BLaER1 (cell line): ENCODE results near the gene BAZ1A.

Source experiments
- H3K27ac ChIP-seq: shearing (Covaris generic); formaldehyde crosslinking; 2 replicates; pipeline ENCODE4 v1.8.1; 2022
- H3K27me3 ChIP-seq: shearing (Covaris generic); formaldehyde crosslinking; 2 replicates; pipeline ENCODE4 v1.8.1; 2022
- H3K36me3 ChIP-seq: shearing (Covaris generic); formaldehyde crosslinking; 2 replicates; pipeline ENCODE4 v1.8.1; 2022
- H3K4me1 ChIP-seq: shearing (Covaris generic); formaldehyde crosslinking; 2 replicates; pipeline ENCODE4 v1.8.1; 2022
- H3K4me2 ChIP-seq: shearing (Covaris generic); formaldehyde crosslinking; 2 replicates; pipeline ENCODE4 v1.8.1; 2022
- H3K4me3 ChIP-seq: shearing (Covaris generic); formaldehyde crosslinking; 2 replicates; pipeline ENCODE4 v1.8.1; 2022
- H3K9ac ChIP-seq: shearing (Covaris generic); formaldehyde crosslinking; 2 replicates; pipeline ENCODE4 v1.8.1; 2022
- H3K9me3 ChIP-seq: shearing (Covaris generic); formaldehyde crosslinking; 2 replicates; pipeline ENCODE4 v1.8.1; 2022
- H4K20me1 ChIP-seq: shearing (Covaris generic); formaldehyde crosslinking; 2 replicates; pipeline ENCODE4 v1.8.1; 2022
- Cebpa-rat ChIP-seq: shearing (Covaris generic); IDR thresholded peaks from 2 replicates; pipeline ENCODE4 v1.8.1; 2022

The BAZ1A gene

GRCh38 chr14:34785223-34786006 is 89.7 kb downstream of the BAZ1A start:
- Histone ChIP-seq H3K27ac (no peak overlapping the region), H3K27me3 (no peaks in the 10 kb centered on the region), H3K9ac (no peak overlapping the region), H4K20me1 (peaks cover 20% of the 10 kb centered on the region; the same call in 1 of the 2 replicates), H3K4me1 (no peaks in the 10 kb centered on the region), H3K36me3 (peaks cover 90% of the 10 kb centered on the region), H3K4me3 (no peak overlapping the region), H3K4me2 (no peak overlapping the region), H3K9me3 (no peaks in the 10 kb centered on the region)
- TF ChIP-seq Cebpa-rat, result no peak

- Histone ChIP-seq H3K27me3 (no peaks in the 10 kb centered on the region), H3K4me1 (no peaks in the 10 kb centered on the region), H3K27ac (no peak overlapping the region), H3K9me3 (no peaks in the 10 kb centered on the region), H3K9ac (no peak overlapping the region), H3K4me2 (no peak overlapping the region), H4K20me1 (0 out of 2 replicates have a peak, but pooled peaks cover 11% of the 10 kb centered on the region), H3K36me3 (peaks cover 88% of the 10 kb centered on the region), H3K4me3 (no peak overlapping the region)
- no peak for TF ChIP-seq Cebpa-rat
Observed at GRCh38 chr14:34782031-34782430, 93.1 kb downstream of the BAZ1A start.

- H3K4me2 ChIP-seq, result no peak overlapping the region
- no peak overlapping the region for H3K4me3 ChIP-seq
- H3K9me3 ChIP-seq, result no peaks in the 10 kb centered on the region
- H3K27me3 ChIP-seq, result no peaks in the 10 kb centered on the region
- 0 out of 2 replicates have a peak, but pooled peaks cover 11% of the 10 kb centered on the region for H4K20me1 ChIP-seq
- H3K27ac ChIP-seq, result no peak overlapping the region
- TF ChIP-seq Cebpa-rat, result no peak
- H3K36me3 ChIP-seq, result peaks cover 94% of the 10 kb centered on the region
- H3K9ac ChIP-seq, result no peak overlapping the region
- no peaks in the 10 kb centered on the region for H3K4me1 ChIP-seq
Observed at GRCh38 chr14:34781242-34781641, 93.9 kb downstream of the BAZ1A start.

GRCh38 chr14:34780646-34781045 is 94.5 kb downstream of the BAZ1A start:
- 0 out of 2 replicates have a peak, but pooled peaks cover 5% of the 10 kb centered on the region for H4K20me1 ChIP-seq
- H3K4me3 ChIP-seq, result no peak overlapping the region
- no peak overlapping the region for H3K27ac ChIP-seq
- H3K4me2 ChIP-seq, result no peak overlapping the region
- H3K36me3 ChIP-seq, result peaks cover 94% of the 10 kb centered on the region
- TF ChIP-seq Cebpa-rat, result no peak
- no peak overlapping the region for H3K9ac ChIP-seq
- H3K4me1 ChIP-seq, result no peaks in the 10 kb centered on the region
- H3K27me3 ChIP-seq, result no peaks in the 10 kb centered on the region
- H3K9me3 ChIP-seq, result no peaks in the 10 kb centered on the region

- no peak overlapping the region for H3K9ac ChIP-seq
- no peak overlapping the region for H3K4me2 ChIP-seq
- no peaks in the 10 kb centered on the region for H3K27me3 ChIP-seq
- no peak overlapping the region for H3K27ac ChIP-seq
- H3K4me3 ChIP-seq, result no peak overlapping the region
- H3K36me3 ChIP-seq, result peaks cover 94% of the 10 kb centered on the region
- no peaks in the 10 kb centered on the region for H3K4me1 ChIP-seq
- no peaks in the 10 kb centered on the region for H3K9me3 ChIP-seq
- H4K20me1 ChIP-seq, result 0 out of 2 replicates have a peak, but pooled peaks cover 11% of the 10 kb centered on the region
- TF ChIP-seq Cebpa-rat, result no peak
Observed at GRCh38 chr14:34778744-34779143, 96.4 kb downstream of the BAZ1A start.

- Histone ChIP-seq H3K27me3 (no peaks in the 10 kb centered on the region), H3K27ac (no peak overlapping the region), H3K4me1 (no peaks in the 10 kb centered on the region), H3K9ac (no peak overlapping the region), H3K9me3 (no peaks in the 10 kb centered on the region), H4K20me1 (0 out of 2 replicates have a peak, but pooled peaks cover 11% of the 10 kb centered on the region), H3K4me3 (no peak overlapping the region), H3K36me3 (peaks cover 94% of the 10 kb centered on the region), H3K4me2 (no peak overlapping the region)
- TF ChIP-seq Cebpa-rat, result no peak
Observed at GRCh38 chr14:34776611-34777010, 98.5 kb downstream of the BAZ1A start.

GRCh38 chr14:34775922-34776321 is 99.2 kb downstream of the BAZ1A start:
- no peaks in the 10 kb centered on the region for H3K27me3 ChIP-seq
- H3K4me2 ChIP-seq, result no peak overlapping the region
- no peaks in the 10 kb centered on the region for H3K4me1 ChIP-seq
- no peak overlapping the region for H3K4me3 ChIP-seq
- no peak overlapping the region for H3K27ac ChIP-seq
- peaks cover 94% of the 10 kb centered on the region for H3K36me3 ChIP-seq
- no peak for TF ChIP-seq Cebpa-rat
- H3K9ac ChIP-seq, result no peak overlapping the region
- no peaks in the 10 kb centered on the region for H3K9me3 ChIP-seq
- 0 out of 2 replicates have a peak, but pooled peaks cover 11% of the 10 kb centered on the region for H4K20me1 ChIP-seq

- H3K9me3 ChIP-seq, result no peaks in the 10 kb centered on the region
- H4K20me1 ChIP-seq, result 0 out of 2 replicates have a peak, but pooled peaks cover 11% of the 10 kb centered on the region
- no peak overlapping the region for H3K27ac ChIP-seq
- no peak for TF ChIP-seq Cebpa-rat
- H3K27me3 ChIP-seq, result no peaks in the 10 kb centered on the region
- H3K4me1 ChIP-seq, result no peaks in the 10 kb centered on the region
- no peak overlapping the region for H3K4me2 ChIP-seq
- peaks cover 92% of the 10 kb centered on the region for H3K36me3 ChIP-seq
- H3K4me3 ChIP-seq, result no peak overlapping the region
- H3K9ac ChIP-seq, result no peak overlapping the region
Observed at GRCh38 chr14:34775342-34775741, 99.8 kb downstream of the BAZ1A start.

GRCh38 chr14:34770901-34771300 is 104.3 kb downstream of the BAZ1A start:
- Histone ChIP-seq H3K4me1 (no peaks in the 10 kb centered on the region), H3K36me3 (peaks cover 92% of the 10 kb centered on the region)
- TF ChIP-seq Cebpa-rat, result no peak

GRCh38 chr14:34766606-34767005 is 108.6 kb downstream of the BAZ1A start:
- peaks cover 91% of the 10 kb centered on the region for H3K36me3 ChIP-seq
- no peaks in the 10 kb centered on the region for H3K9me3 ChIP-seq
- no peak overlapping the region for H3K27ac ChIP-seq
- H3K27me3 ChIP-seq, result no peaks in the 10 kb centered on the region
- H3K4me1 ChIP-seq, result no peaks in the 10 kb centered on the region
- no peak for TF ChIP-seq Cebpa-rat
- H4K20me1 ChIP-seq, result peaks cover 46% of the 10 kb centered on the region; the same call in 1 of the 2 replicates
- no peak overlapping the region for H3K9ac ChIP-seq
- H3K4me3 ChIP-seq, result no peak overlapping the region
- no peak overlapping the region for H3K4me2 ChIP-seq

More at GRCh38 chr14:34770901-34771300, 104.3 kb downstream of the BAZ1A start:
- no peaks in the 10 kb centered on the region for H3K9me3 ChIP-seq
- peaks cover 45% of the 10 kb centered on the region; the same call in 1 of the 2 replicates for H4K20me1 ChIP-seq
- no peak overlapping the region for H3K27ac ChIP-seq
- no peak overlapping the region for H3K4me3 ChIP-seq
- H3K27me3 ChIP-seq, result no peaks in the 10 kb centered on the region
- no peak overlapping the region for H3K9ac ChIP-seq
- H3K4me2 ChIP-seq, result no peak overlapping the region
